NCI-H1436 treated with DMSO at 0.1 percent for 48 hours (cell line): ENCODE results near the gene SPOCK1.

Source experiments
- DNase-seq: peaks from one replicate; lab custom pipeline; 2025; lab: John Stamatoyannopoulos, UW

The SPOCK1 gene

DNA sequence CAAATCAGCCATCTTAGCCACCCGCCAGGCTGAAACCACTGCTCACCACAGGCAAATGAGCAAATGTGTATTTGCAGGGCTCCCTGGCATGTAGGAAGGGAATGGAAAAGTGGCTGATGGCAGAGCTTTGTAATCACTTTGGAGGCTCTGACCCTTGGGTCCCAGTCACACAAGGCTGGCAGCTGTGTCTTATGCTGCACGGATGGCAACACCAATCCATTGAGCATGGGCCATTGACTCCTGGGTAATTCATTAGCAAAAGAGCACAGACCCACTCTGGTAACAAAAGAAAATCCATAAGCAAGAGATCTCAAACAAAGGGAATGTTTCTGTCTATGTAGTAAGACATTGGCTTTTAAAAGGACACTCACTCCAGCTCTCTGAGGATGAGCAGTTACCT, 57.6 kb downstream of the SPOCK1 start:
- no peak for DNase-seq

GRCh38 chr5:137440795-137441194, 58.3 kb downstream of the SPOCK1 start:
- DNase-seq = no peak

DNA sequence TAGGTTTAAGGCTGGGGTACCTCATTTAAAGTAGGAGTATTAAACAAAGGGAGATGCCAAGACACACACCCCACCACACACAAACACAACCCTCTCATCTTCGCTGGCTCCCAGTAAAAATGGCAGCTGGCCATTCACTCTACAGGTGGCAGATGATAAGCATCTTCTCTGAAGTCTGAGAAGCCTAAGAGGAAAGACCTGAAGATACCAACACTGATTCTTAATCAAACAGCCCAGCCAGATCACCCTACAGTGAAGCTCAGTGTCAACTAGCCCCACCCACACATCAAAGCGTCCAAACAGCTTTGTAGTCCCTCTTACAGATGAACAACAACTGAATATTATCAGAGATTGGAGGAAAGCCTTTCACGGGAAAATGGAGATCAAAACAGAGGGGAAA, 59.5 kb downstream of the SPOCK1 start:
- no peak for DNase-seq

- no peak for DNase-seq
Observed at GRCh38 chr5:137438932-137439331, 60.2 kb downstream of the SPOCK1 start.

- no peak for DNase-seq
Observed at GRCh38 chr5:137437774-137438173, 61.4 kb downstream of the SPOCK1 start.

DNA sequence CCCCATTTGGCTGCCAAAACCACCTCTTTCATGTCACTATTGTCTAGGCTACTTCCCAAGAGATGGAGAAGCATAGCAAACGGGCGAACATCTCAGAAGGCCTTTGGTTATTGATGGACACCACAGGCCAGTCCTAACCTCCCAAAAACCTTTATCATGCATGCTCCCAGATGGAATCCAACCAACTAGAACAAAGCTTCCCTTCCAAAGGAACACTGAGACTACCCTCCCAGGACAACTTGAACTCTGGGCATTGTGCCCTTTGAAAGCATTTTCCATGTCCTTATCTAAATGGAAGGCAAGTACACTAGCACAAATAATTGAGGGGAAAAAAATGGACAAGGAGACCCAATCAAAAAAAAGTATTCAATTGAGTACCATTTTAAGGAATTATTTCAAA, 65.6 kb downstream of the SPOCK1 start:
- no peak for DNase-seq

GRCh38 chr5:137432376-137432775, 66.8 kb downstream of the SPOCK1 start:
- DNase-seq = no peak

GRCh38 chr5:137431051-137431450, 68.1 kb downstream of the SPOCK1 start:
- DNase-seq = no peak

GRCh38 chr5:137415231-137415681, 83.9 kb downstream of the SPOCK1 start:
- no peak for DNase-seq

DNA sequence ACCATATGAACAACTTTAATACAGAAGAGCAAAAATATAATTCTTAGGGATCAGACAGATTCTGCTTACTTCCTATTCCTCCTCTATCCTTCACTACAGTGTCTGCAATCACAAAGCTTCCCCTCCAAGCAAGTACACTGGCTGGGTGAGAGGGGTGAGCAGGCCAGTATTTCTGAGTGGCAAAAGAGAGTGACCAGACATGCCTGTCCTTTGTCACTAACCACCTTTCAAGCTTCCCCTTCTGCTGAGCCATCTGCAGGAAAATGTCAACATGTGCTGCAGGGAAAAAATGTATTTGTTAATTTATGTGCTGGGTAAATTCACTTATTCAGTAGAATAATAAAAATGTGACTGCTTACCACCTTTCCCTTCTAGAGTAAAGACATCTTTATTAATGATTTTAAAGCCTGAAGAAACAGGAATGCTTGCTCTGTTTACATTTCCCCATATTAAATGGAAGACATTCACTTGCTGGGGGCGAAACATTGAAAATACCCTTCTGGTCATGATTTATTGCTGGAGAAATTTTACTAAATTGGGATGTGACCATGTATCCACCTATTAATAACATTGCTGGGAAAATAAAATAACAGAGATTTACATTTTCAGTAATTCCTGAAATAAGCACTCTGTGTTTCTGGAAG, 84.9 kb downstream of the SPOCK1 start:
- no peak for DNase-seq

- DNase-seq = no peak
Observed at GRCh38 chr5:137412136-137412535, 87.0 kb downstream of the SPOCK1 start.

DNA sequence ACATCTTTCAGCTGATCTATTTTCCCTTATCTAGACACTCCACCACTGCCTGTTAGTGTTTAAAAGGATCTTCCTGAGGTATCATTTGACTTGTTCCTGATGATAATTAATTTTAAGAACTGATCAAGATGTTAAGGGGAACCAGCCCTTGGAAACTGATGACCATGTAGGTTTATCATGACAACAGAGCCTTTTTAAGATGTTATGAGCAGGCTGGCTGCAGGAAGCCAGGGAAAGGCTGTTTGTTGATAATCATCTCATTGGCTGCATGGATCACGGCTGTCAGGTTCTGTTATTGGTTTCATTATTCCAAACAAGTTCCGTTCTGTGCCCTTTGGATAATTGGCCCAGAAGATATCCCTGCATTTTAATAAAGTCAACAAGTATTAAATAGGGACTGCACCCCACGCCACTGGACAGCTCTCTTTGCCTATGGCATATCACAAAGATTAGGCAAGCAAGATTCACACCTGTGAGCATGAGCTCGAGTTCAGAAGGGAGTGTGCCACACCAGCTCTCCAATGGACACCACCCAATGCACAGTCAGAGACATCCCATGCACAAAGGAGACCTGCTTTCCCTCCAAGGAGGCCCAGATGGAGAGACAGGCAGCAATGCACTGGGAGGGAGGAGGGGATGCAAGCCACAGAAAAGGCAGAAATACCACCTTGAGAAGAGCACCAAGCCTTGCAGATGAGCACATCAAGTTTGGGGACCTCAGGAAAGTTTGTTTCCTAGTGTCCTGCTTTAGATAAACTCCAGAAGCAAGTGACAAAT, 88.7 kb downstream of the SPOCK1 start:
- no peak for DNase-seq

DNA sequence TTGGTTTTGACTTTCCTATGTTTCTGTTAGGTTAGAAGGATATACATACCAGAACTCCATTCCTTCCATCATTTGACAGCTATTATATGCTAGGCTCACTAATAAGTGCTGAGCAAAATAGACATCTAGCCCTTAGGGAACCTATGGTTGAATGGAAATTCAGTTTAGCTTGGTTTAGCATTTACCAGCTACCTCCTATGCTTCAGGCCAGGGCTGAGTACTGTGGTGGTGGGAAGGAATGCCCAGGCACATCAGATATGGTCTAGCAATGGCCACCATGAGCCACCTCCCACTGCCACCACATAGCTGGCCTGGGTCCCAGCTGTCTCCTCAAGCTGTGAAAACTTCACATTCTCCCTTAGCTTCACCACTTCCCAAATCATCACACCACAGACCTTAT, 89.4 kb downstream of the SPOCK1 start:
- no peak for DNase-seq

GRCh38 chr5:137407090-137407489, 92.0 kb downstream of the SPOCK1 start:
- no peak for DNase-seq

DNA sequence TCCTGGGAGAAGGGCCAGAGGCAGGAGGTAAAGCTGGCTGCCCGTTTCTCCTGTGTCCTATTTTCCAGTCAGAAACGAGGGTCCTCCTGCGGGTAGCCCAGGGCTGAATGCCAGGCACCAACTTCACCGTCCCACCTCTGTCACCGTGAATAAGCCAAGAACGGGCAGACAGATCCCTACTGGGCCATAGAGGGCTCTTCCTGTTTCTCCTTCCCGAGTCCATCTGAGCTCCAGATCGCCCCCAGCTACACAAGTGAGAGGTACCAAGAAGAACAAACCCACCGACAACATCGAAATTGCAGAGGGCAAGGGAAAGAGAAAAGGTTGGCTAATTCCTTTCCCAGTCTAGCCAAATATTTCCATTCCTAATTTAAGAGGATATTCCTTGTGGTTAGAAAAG, 93.7 kb downstream of the SPOCK1 start:
- no peak for DNase-seq

DNA sequence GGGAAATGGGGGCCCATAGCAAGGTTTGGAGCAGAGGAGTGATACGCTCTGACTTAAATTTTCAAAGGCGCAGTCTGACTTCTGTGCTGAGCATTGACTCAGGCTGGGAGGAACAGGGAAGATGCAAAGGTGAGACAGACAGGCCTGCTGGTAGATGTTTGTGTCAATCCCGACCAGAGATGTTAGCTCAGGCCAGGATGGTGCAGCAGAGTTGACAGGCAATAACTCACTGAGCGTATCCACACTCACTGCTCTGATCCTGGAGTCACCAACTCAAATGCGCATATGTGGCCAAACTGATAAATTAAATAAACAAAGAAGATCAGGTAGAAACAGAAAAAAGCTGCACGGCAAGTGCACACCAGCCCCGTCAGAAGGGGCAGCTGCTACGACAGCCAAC, 95.3 kb downstream of the SPOCK1 start:
- no peak for DNase-seq

DNA sequence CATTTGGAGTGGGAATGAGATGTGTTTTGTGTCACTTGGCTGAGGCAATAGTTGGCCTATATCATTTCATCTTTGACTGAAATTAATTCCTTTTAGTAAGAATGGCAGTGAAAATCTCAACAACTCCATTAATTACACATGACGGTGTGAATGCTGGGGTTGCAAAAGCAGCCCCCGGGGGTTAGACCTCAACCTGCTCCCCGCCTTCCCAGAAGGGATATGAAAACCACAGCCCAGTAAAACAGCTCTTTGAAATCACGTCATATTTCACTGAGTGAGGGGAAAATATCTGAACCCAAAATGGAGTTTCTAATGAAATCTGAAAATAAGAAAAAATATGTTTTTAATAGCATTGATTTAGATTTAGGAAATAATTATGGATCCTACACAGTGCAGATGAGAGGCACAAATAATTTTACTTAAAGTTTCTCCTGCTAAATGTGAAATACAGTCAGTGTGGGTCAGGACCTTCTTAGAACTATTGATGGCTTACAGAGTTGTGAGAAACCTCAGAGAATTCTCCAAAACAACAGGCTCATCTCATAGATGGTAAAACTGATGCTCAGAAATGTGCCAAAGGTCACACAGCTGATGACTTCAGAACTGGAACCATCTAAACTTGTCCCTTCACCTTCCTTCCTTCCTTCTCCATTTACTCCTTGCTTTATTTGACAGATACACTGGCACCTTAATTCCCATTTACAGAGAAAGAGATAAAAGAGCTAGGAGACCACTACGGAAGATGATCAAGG, 96.5 kb downstream of the SPOCK1 start:
- no peak for DNase-seq

DNA sequence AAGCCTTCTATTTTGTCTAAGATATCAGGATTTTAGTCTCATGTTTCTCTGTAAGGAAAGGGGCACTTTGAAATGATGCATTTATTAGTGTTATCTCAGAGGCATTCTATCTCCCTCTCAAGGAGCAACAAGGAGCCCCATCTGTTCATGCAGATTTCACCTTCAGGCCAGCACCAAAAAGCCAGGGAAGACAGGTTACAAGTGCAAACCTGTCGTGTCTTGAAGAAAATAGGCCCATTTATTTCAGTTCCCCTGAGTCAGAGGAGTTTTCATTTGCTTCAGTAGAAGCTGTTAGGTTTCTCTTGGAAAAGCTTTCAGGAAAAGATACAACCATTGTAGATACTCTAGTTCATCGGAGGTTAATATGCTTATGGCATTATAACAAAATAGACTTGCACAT, 97.2 kb downstream of the SPOCK1 start:
- no peak for DNase-seq

DNA sequence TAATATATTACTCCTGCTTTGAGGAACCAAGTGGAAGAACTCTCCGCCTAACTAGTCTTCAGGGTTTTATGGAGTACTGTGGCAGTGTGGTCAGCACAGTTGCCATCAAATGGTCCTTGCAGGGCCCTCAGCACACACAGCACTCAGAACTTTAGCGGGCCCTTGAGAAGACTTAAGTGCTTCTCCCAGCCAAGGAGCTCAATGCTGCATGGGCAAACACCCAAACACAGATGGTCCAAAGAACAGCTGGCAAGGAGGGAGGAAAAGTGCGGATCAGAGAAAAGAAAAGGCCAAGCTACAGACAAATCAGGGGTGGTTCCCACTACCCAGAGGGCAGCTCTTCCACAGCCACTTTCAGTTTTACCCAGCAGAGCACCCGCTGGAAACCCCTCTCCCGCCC, 98.6 kb downstream of the SPOCK1 start:
- no peak for DNase-seq

GRCh38 chr5:137399911-137400310, 99.2 kb downstream of the SPOCK1 start:
- no peak for DNase-seq

GRCh38 chr5:137398751-137399150, 100.4 kb downstream of the SPOCK1 start:
- no peak for DNase-seq

- DNase-seq = no peak
Observed at GRCh38 chr5:137398154-137398553, 101.0 kb downstream of the SPOCK1 start.
